Nephron progenitor cell (in vitro differentiated cells): ENCODE measurements around the gene SMIM33.
"Not testable (repeated sequence)": the region's sequence is repeated elsewhere in the genome, so short reads cannot be mapped to it uniquely, and the experiment has no call there.

Experiments used
- DNase-seq: peaks from one replicate; pipeline ENCODE4 v3.0.0; 2021
- H3K27ac Mint-ChIP-seq: 2 replicates; pipeline ENCODE4 v1.8.0; 2021; ENCODE audit warnings: mild to moderate bottlenecking, moderate library complexity, mixed read lengths
- H3K27me3 Mint-ChIP-seq: 2 replicates; pipeline ENCODE4 v1.8.0; 2021; ENCODE audit warnings: mild to moderate bottlenecking, low read depth, mixed read lengths; ENCODE audit not compliant: poor library complexity
- H3K36me3 Mint-ChIP-seq: 2 replicates; pipeline ENCODE4 v1.8.0; 2021; ENCODE audit warnings: low read depth, mixed read lengths
- H3K4me1 Mint-ChIP-seq: 2 replicates; pipeline ENCODE4 v1.8.0; 2021; ENCODE audit warnings: mixed read lengths
- H3K4me3 Mint-ChIP-seq: 2 replicates; pipeline ENCODE4 v1.8.0; 2021; ENCODE audit warnings: mild to moderate bottlenecking, moderate library complexity, mixed read lengths
- H3K9me3 Mint-ChIP-seq: 2 replicates; pipeline ENCODE4 v1.8.0; 2021; ENCODE audit warnings: mild to moderate bottlenecking, moderate library complexity, mixed read lengths
- TF ChIP-seq, protein P1 (sequence below): fragments of 200-600 bp; sonication (generic); IDR thresholded peaks from 2 replicates; pipeline ENCODE4 v1.5.0; 2021; ENCODE audit warnings: antibody characterized with exemption

The SMIM33 gene

GRCh38 chr5:139492700-139493192, 21.9 kb downstream of the SMIM33 start:
- H3K4me3 Mint-ChIP-seq = no peak overlapping the region
- H3K27ac Mint-ChIP-seq = no peak overlapping the region
- DNase-seq = no peak
- peaks cover 5% of the 10 kb centered on the region for H3K4me1 Mint-ChIP-seq
- H3K36me3 Mint-ChIP-seq = no peaks in the 10 kb centered on the region
- TF ChIP-seq, protein P1, sequence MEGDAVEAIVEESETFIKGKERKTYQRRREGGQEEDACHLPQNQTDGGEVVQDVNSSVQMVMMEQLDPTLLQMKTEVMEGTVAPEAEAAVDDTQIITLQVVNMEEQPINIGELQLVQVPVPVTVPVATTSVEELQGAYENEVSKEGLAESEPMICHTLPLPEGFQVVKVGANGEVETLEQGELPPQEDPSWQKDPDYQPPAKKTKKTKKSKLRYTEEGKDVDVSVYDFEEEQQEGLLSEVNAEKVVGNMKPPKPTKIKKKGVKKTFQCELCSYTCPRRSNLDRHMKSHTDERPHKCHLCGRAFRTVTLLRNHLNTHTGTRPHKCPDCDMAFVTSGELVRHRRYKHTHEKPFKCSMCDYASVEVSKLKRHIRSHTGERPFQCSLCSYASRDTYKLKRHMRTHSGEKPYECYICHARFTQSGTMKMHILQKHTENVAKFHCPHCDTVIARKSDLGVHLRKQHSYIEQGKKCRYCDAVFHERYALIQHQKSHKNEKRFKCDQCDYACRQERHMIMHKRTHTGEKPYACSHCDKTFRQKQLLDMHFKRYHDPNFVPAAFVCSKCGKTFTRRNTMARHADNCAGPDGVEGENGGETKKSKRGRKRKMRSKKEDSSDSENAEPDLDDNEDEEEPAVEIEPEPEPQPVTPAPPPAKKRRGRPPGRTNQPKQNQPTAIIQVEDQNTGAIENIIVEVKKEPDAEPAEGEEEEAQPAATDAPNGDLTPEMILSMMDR = no peak
- no peaks in the 10 kb centered on the region for H3K9me3 Mint-ChIP-seq
- peaks cover 12% of the 10 kb centered on the region for H3K27me3 Mint-ChIP-seq

GRCh38 chr5:139494256-139494655, 23.5 kb downstream of the SMIM33 start:
- no peak for DNase-seq
- Mint-ChIP-seq H3K27ac (no peak overlapping the region), H3K4me1 (peaks cover 5% of the 10 kb centered on the region), H3K4me3 (no peak overlapping the region), H3K9me3 (no peaks in the 10 kb centered on the region), H3K27me3 (peaks cover 12% of the 10 kb centered on the region), H3K36me3 (no peaks in the 10 kb centered on the region)
- TF ChIP-seq, protein P1 = no peak

- DNase-seq = no peak
- H3K4me1 Mint-ChIP-seq = peaks cover 5% of the 10 kb centered on the region
- no peaks in the 10 kb centered on the region for H3K36me3 Mint-ChIP-seq
- no peak overlapping the region for H3K27ac Mint-ChIP-seq
- no peak overlapping the region for H3K4me3 Mint-ChIP-seq
- TF ChIP-seq, protein P1 = no peak
- H3K9me3 Mint-ChIP-seq = no peaks in the 10 kb centered on the region
- H3K27me3 Mint-ChIP-seq = peaks cover 11% of the 10 kb centered on the region
Observed at GRCh38 chr5:139494832-139495231, 24.0 kb downstream of the SMIM33 start.

GRCh38 chr5:139495638-139496435, 25.0 kb downstream of the SMIM33 start:
- TF ChIP-seq, protein P1 = no peak
- Mint-ChIP-seq H3K27me3 (peaks cover 10% of the 10 kb centered on the region), H3K27ac (no peak overlapping the region), H3K36me3 (no peaks in the 10 kb centered on the region), H3K4me1 (peaks cover 5% of the 10 kb centered on the region), H3K4me3 (no peak overlapping the region), H3K9me3 (no peaks in the 10 kb centered on the region)
- DNase-seq = no peak

- peaks cover 14% of the 10 kb centered on the region for H3K9me3 Mint-ChIP-seq
- H3K27ac Mint-ChIP-seq = no peak overlapping the region
- no peak for DNase-seq
- no peak overlapping the region for H3K4me3 Mint-ChIP-seq
- peaks cover 33% of the 10 kb centered on the region for H3K4me1 Mint-ChIP-seq
- H3K27me3 Mint-ChIP-seq = peaks cover 6% of the 10 kb centered on the region
- TF ChIP-seq, protein P1 = no peak
- H3K36me3 Mint-ChIP-seq = no peaks in the 10 kb centered on the region
Observed at GRCh38 chr5:139501381-139501780, 30.6 kb downstream of the SMIM33 start.

- Mint-ChIP-seq H3K9me3 (peaks cover 14% of the 10 kb centered on the region), H3K4me3 (peak overlapping the region; percentile 79), H3K4me1 (peaks cover 33% of the 10 kb centered on the region), H3K27me3 (peaks cover 11% of the 10 kb centered on the region)
- DNase-seq, H3K36me3 Mint-ChIP-seq, H3K27ac Mint-ChIP-seq: not testable (repeated sequence)
Observed at GRCh38 chr5:139503036-139503817, 32.4 kb downstream of the SMIM33 start.

DNA sequence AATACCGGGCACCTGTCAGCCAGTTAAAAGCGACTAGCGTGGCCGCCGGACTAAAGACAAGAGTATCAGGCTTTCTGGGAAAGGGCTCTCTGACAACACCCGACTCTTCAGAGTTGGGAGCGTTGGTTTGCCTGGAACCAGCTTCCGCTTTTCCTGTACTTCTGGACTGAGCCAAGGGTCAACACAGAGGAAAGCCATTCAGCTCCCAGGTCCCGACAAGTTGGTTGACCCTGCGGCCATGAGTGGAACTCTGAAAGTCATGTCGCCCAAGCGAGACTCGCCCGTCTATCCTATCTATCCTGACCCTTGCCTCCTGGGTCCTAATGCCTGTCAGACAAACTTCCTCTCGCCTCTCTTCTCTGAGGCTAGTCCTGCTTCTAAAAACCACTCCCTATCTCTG, 33.1 kb downstream of the SMIM33 start:
- Mint-ChIP-seq H3K4me1 (peaks cover 33% of the 10 kb centered on the region), H3K4me3 (peak overlapping the region; percentile 79), H3K27me3 (peaks cover 14% of the 10 kb centered on the region), H3K9me3 (peaks cover 14% of the 10 kb centered on the region)
- H3K36me3 Mint-ChIP-seq, DNase-seq, H3K27ac Mint-ChIP-seq: not testable (repeated sequence)

GRCh38 chr5:139504722-139505121, 33.9 kb downstream of the SMIM33 start:
- H3K36me3 Mint-ChIP-seq = not testable (repeated sequence)
- peaks cover 14% of the 10 kb centered on the region for H3K9me3 Mint-ChIP-seq

More at GRCh38 chr5:139504722-139505121, 33.9 kb downstream of the SMIM33 start:
- Mint-ChIP-seq H3K27me3 (peaks cover 16% of the 10 kb centered on the region), H3K4me1 (peaks cover 33% of the 10 kb centered on the region)
- DNase-seq, H3K4me3 Mint-ChIP-seq, H3K27ac Mint-ChIP-seq: not testable (repeated sequence)
